Left lung (tissue), 10 donors: ENCODE data around the gene MAL. TPM values are rescaled to one million over a fixed set of nuclear protein-coding genes. Genes with fewer than 3 reads are reported as not detected.
A peak's percentile ranks its signal among the peaks of the same experiment; 100 is the strongest.

ENCODE experiments used
- ATAC-seq: fragments of 200-7000 bp; cut with Tn5 transposase; one replicate; pipeline ENCODE4 v1.9.1; 2020; ENCODE audit warnings: moderate library complexity
- DNase-seq, 4 donors: peaks; one replicate each; pipeline ENCODE4 v3.0.0-alpha.2; 2013 to 2020
- H3K27ac ChIP-seq, 2 donors: fragments of 200-600 bp; sonication (generic) in 1 of 2; one replicate each; pipeline versions ENCODE4 v1.5.0 to v1.8.0; 2020 to 2021
- H3K27me3 ChIP-seq, 2 donors: fragments of 200-600 bp; sonication (generic) in 1 of 2; one replicate each; pipeline versions ENCODE4 v1.5.0 to v1.8.0; 2020 to 2021
- H3K36me3 ChIP-seq, 2 donors: fragments of 200-600 bp; sonication (generic) in 1 of 2; one replicate each; pipeline versions ENCODE4 v1.5.0 to v1.8.0; 2020 to 2021
- H3K4me1 ChIP-seq, 2 donors: fragments of 200-600 bp; one replicate each; pipeline ENCODE4 v1.8.0; 2021
- H3K4me3 ChIP-seq, 2 donors: fragments of 200-600 bp; sonication (generic) in 1 of 2; one replicate each; pipeline versions ENCODE4 v1.5.0 to v1.8.0; 2020 to 2021; ENCODE audit warnings: mild to moderate bottlenecking in 1 of 2
- H3K9me3 ChIP-seq, 2 donors: fragments of 200-600 bp; sonication (generic) in 1 of 2; one replicate each; pipeline versions ENCODE4 v1.5.0 to v1.8.0; 2020 to 2021
- CTCF ChIP-seq, 2 donors: fragments of 200-600 bp; sonication (generic) in 1 of 2; IDR thresholded peaks; one replicate each; pipeline versions ENCODE4 v1.5.0 to v1.8.0; 2021; ENCODE audit warnings: antibody characterized with exemption in 2 of 2
- intact Hi-C, 2 donors: fragments of 100-400 bp; cut with DNase I; formaldehyde crosslinking; loops; one replicate each; pipeline versions ENCODE4 v1.11.2 to v1.14.2; 2022
- polyA plus RNA-seq, 6 donors: library from polyadenylated mRNA; unstranded; fragments of 120-200 nt; gene quantifications; one replicate each; pipeline ENCODE4 v1.2.1, GENCODE V29; 2013; ENCODE audit not compliant: insufficient read length in 6 of 6
- total RNA-seq, 2 donors: library from RNA; stranded (reverse); fragmentation: NEBNext Ultra II Directional; extraction: Animal tissue kit (Norgen Biotek cat#: 25700); gene quantifications; one replicate each; pipeline ENCODE4 v1.2.1, GENCODE V29; 2021
- donor health status: DM: no; HTN: yes; CAD: no.
- donor health status: DM: no; HTN: no; CAD: no.

Gene MAL
- total and polyA plus RNA-seq, 8 donors = 0.76 to 13.6 (median 1.8) TPM

GRCh38 chr2:95018301-95018700 is 7.2 kb upstream of the MAL start:
- TF ChIP-seq CTCF (IDR thresholded peaks at IDR 0.05) = no peak
- H3K36me3 ChIP-seq = no peaks in the 10 kb centered on the region
- peaks cover 5% of the 10 kb centered on the region in 2 donors for H3K4me1 ChIP-seq
- H3K9me3 ChIP-seq = no peaks in the 10 kb centered on the region
- intact Hi-C loops = no loop called here
- DNase-seq (no peak), ATAC-seq (no peak)
- H3K4me3 ChIP-seq = no peak overlapping the region
- H3K27ac ChIP-seq = no peak overlapping the region
- H3K27me3 ChIP-seq = peaks cover 0 to 19% of the 10 kb centered on the region in 2 donors

GRCh38 chr2:95018861-95019550 is 6.5 kb upstream of the MAL start:
- DNase-seq = peak in 2 of 4 donors; percentile 60 to 68

GRCh38 chr2:95019572-95019971 is 5.9 kb upstream of the MAL start:
- Histone ChIP-seq H3K4me1 (peaks cover 5% of the 10 kb centered on the region in 2 donors), H3K36me3 (no peaks in the 10 kb centered on the region), H3K27me3 (peaks cover 3 to 31% of the 10 kb centered on the region in 2 donors), H3K27ac (peak overlapping the region in 1 of 2 donors; percentile 26), H3K4me3 (no peak overlapping the region), H3K9me3 (no peaks in the 10 kb centered on the region)
- DNase-seq (no peak), ATAC-seq (peak; percentile 28)
- TF ChIP-seq CTCF (IDR thresholded peaks at IDR 0.05) = no peak
- intact Hi-C loops = no loop called here

More at GRCh38 chr2:95018861-95019550, 6.5 kb upstream of the MAL start:
- no peaks in the 10 kb centered on the region for H3K9me3 ChIP-seq
- H3K4me1 ChIP-seq = peaks cover 5% of the 10 kb centered on the region in 2 donors
- H3K27me3 ChIP-seq = peaks cover 0 to 26% of the 10 kb centered on the region in 2 donors
- H3K27ac ChIP-seq = peak overlapping the region in 1 of 2 donors; percentile 26
- TF ChIP-seq CTCF (IDR thresholded peaks at IDR 0.05) = no peak
- H3K4me3 ChIP-seq = no peak overlapping the region
- no peaks in the 10 kb centered on the region for H3K36me3 ChIP-seq
- intact Hi-C loops = no loop called here
- ATAC-seq = peak; percentile 84

GRCh38 chr2:95020275-95021022 is 5.1 kb upstream of the MAL start:
- Histone ChIP-seq H3K4me1 (peaks cover 5 to 6% of the 10 kb centered on the region in 2 donors), H3K27ac (no peak overlapping the region), H3K36me3 (no peaks in the 10 kb centered on the region), H3K27me3 (peaks cover 12 to 40% of the 10 kb centered on the region in 2 donors), H3K9me3 (no peaks in the 10 kb centered on the region), H3K4me3 (no peak overlapping the region)
- intact Hi-C loops = loop anchor here in 1 of 2 donors (5.0 to 10.0 kb wide), 2 partner anchors 57 to 94 kb away; no protein-coding TSS in a partner anchor
- DNase-seq = peak in 1 of 4 donors; percentile 45
- ATAC-seq = peak; percentile 51
- TF ChIP-seq CTCF (IDR thresholded peaks at IDR 0.05) = no peak

GRCh38 chr2:95021023-95021416 is 4.5 kb upstream of the MAL start:
- no peak for TF ChIP-seq CTCF (IDR thresholded peaks at IDR 0.05)
- Histone ChIP-seq H3K4me1 (peaks cover 10 to 12% of the 10 kb centered on the region in 2 donors), H3K27ac (no peak overlapping the region), H3K27me3 (peaks cover 18 to 46% of the 10 kb centered on the region in 2 donors), H3K36me3 (no peaks in the 10 kb centered on the region), H3K9me3 (no peaks in the 10 kb centered on the region), H3K4me3 (no peak overlapping the region)
- ATAC-seq = no peak
- no peak for DNase-seq
- intact Hi-C loops = loop anchor here in 1 of 2 donors (5.0 to 10.0 kb wide), 2 partner anchors 56 to 94 kb away; no protein-coding TSS in a partner anchor
